A549 treated with CORT108297 at 1 μM for 4 hours (cell line): Measurements from ENCODE around the gene HS3ST6. TPM values are rescaled to one million over a fixed set of nuclear protein-coding genes. Genes with fewer than 3 reads are reported as not detected.

Experiments
- total RNA-seq: library from RNA; stranded (reverse); fragments of 200-300 nt; extraction: Qiagen RNA extraction; gene quantifications from 5 replicates; pipeline ENCODE4 v1.2.3, GENCODE V29; 2022

The HS3ST6 gene
- 1.6 to 3.9 TPM (median 3.0 TPM) in 5 replicates for total RNA-seq

DNA sequence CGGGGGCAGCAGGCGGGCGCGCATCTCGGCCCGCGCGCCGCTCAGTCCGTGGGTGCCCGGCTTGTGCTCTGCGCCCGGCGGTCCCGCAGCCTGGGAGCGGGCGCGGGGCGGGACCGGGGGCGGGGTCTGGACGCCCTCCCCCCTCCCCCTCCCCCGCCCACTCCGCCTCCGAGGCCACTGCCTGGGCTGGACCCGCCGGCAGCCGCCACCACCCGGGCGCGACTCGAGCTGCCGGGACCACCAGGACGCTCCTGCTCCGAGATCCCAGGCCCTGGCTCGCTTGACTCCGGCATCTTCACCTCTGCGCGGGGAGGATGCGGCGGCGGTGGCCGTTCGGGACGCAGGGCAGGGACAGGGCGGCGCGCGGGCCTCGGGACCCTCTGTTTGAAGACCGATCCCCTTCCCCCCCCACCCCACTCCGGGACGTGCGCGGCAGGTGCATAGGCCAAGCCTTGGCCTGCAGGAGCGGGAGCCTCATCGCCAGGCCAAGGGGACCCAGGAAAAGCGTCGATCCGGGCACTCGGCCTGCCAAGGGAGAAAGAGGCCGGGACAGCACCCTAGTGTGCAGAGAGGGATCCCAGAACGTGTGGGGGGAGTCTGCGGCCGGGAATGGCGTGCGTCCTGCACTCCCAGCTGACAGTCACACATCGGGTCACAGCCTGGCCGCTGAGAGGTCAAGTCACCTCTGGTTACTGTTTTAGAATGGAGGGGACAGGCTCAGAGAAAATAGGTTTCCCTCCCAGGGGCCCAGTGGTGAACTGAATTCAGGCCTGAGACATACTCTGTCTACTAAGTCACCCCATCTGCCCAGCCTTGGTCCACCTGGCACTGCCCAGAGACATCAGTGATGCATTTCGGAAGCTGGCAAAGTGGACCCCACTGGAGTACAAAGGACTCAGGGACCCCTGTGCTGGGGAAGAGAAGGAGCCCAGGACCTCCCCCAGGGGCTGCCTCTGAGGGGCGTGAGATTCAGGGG is at the start of gene HS3ST6:
Gene HS3ST6, minus strand, starts transcription at position 65 of the 976 bp plus-strand sequence. CDS start 92 bp downstream, outside the sequence.

DNA sequence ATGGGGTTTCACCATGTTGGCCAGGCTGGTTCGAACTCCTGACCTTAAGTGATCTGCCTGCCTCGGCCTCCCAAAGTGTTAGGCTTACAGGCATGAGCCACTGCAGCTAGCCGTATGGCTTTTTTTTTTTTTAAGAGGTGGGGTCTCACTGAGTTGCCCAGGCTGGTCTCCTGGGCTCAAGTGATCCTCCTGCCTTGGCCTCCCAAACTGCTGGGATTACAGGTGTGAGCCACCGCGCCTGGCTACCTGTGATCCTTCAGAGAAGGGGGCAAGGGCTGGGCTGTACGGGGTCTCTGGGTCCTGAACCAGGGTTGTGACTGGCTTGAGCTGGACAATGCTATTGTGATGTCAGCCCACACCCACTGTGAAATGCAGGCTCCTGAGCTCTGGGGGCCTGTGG is 48.2 kb upstream of the HS3ST6 start, which contains the start of gene RNF151:
Gene RNF151, plus strand, starts transcription at position 397 of the 400 bp plus-strand sequence. CDS start 26 bp downstream, outside the sequence.

DNA sequence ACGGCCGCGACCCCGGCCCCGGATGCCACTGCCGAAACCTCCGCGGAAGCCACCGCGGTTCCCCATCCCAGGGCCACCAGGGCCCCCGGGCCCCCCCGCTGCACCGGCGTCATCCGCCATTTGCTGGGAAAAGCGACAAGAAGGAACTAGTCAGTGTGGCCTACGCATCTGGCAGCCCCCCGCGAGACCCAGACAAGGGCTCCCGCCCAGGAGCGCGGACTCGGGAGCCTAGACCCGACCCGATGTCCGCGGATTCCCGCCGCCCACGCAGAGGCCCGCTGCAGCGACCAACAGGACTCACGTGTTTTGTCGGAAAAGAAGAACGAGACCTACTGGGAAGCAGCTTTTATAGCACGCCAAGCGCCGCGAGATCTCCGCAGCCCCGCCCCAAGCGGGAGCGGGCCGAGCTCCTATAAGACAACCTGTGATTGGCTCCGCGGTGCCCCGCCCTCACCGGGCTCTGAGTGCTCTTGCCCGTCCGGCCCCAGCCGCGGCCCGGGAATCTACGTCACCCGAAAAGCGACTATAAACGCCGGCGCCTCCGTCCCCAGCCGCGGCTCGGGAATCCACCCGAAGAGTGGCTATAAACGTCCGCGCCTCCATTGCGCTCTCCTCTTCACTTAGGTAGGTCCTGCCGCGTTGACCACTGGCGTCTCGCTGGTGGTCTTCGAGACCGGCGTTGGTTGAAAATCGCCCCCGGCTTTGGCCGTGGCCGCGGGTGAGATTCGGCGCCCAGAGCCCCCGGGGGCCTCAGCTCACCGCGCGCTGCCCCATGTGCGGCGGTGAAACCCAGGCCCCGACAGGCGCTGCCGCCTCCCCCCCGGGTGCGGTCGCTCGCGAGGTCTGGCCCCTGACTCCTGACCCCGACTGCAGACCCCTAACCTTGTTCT is 46.5 kb upstream of the HS3ST6 start, which contains the start of gene RPS2:
Gene RPS2, minus strand, starts transcription at position 321 of the 890 bp plus-strand sequence. Its CDS starts 201 bp downstream, at position 120.

DNA sequence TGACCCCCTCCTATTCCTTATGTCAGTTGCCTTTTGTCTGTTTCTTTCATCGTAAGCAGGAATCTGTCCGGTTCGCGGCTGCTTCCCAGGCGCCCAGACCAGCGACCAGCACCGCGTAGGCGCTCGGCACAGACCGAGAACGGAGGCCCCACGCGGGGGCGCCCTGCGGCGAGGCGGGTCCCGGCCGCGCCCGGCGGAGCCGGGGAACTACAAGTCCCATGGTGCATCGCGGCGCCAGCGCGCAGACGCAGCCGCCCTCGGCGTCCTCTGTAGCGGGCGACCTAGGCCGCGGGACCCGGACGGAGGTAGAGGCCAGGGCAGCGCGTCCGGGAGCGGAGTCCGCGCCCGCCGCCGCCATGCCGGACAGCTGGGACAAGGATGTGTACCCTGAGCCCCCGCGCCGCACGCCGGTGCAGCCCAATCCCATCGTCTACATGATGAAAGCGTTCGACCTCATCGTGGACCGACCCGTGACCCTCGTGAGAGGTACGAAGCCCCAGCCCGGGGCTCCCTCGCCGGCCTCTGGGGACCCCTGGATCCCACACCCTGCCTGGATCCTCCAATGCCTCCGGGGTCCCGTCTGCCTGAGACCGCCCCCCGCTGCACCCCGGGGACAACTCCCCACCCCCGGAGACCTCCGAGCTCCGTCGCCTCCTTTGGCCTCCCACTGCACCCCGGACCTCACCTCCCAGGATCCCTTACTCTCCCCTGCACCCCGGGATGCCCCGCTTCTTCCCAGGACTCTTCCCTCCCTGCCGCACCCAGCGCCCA is 41.2 kb upstream of the HS3ST6 start, which contains the start of gene NDUFB10:
Gene NDUFB10, plus strand, starts transcription at position 270 of the 771 bp plus-strand sequence. Its CDS starts 87 bp downstream, at position 357.

DNA sequence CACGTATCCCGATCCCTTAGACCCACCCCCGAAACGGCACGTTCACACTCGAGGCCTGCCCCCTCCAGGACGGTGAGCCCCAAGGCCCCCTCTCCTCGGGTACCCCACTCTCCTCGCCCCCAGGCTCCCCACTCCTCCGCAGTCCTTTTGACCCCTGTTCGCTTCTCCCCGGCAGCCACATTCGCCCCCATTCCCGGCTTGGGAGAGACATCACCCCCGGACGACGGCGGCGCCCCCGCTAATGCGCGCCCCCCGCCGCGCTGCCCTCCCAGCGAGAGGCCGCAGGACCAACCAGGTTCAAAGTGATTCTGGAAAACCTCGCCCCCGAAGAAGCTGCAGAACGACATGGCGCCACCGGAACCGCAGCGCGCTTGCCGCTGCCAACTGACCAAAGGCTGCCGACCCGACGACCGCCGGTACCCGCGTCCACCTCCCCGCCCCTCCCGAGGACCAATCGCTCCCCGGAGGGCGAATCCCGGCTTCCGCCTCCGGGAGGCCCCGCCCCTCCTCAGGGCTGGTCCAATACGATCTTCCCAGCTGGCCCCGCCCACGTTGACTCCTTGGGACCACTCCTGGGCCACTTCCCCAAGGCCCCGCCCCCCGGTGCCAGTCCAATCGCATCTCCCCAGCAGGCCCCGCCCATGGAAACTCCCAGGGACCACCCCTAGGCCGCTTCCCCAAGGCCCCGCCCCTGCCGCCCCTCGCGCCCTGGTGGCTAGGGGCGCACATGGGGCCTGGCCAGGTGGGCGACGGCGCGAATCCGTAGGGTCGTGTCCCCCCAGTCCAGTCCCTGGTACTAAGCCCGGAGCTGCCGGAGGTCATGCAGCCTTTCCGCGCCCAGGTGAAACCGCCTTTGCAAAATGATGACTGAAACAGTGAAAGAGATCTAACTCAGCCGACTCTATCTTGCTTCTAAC is 24.9 kb upstream of the HS3ST6 start, which contains the start of gene MSRB1:
Gene MSRB1, minus strand, starts transcription at position 390 of the 917 bp plus-strand sequence. Its CDS starts 43 bp downstream, at position 347.

DNA sequence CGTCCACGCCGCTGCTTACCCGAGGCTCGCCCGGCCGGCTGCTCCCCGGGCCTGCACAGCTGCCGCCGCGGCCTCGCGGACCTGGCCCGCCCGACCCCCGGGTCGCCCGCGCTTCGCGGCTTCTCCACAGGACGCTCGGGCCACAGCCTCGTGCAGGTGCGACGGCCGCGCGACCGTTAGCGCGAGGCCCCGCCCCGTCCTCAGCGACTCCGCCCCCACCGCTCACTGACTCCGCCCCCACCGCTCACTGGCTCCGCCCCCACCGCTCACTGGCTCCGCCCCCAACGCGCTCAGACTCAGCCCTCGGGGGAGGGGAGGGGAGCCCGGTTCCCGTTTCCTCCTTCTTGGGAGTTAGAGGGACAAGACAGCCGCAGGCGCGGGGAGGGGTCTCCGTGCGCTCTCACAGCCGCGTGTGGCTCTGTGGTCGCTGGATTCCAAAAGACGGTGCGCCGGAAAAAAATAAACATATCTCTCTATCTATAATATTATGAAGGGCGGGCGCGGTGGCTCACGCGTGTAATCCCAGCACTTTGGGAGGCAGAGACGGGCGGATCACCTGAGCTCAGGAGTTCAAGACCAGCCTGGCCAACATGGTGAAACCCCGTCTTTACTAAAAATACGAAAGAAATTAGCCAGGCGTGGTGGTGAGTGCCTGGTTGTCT is 46.1 kb downstream of the HS3ST6 start, which contains the start of gene MEIOB:
Gene MEIOB, minus strand, starts transcription at position 191 of the 662 bp plus-strand sequence. CDS start 3,989 bp downstream, outside the sequence.

Other genes starting within 250 kb of the HS3ST6 start
- 164 to 217 TPM (median 172 TPM) in 5 replicates for gene JPT2, start 240.1 kb downstream of the HS3ST6 start, total RNA-seq
- gene MAPK8IP3, start 212.2 kb downstream of the HS3ST6 start, total RNA-seq: 34.2 to 66.6 TPM (median 61.2 TPM) in 5 replicates
- 28.9 to 70.0 TPM (median 65.7 TPM) in 5 replicates for gene NME3, start 146.9 kb downstream of the HS3ST6 start, total RNA-seq
- gene EME2, start 145.6 kb downstream of the HS3ST6 start, total RNA-seq: 5.2 to 12.2 TPM (median 10.1 TPM) in 5 replicates
- gene MRPS34, start 145.3 kb downstream of the HS3ST6 start, total RNA-seq: 153 to 277 TPM (median 252 TPM) in 5 replicates
- gene SPSB3, start 135.8 kb downstream of the HS3ST6 start, total RNA-seq: 15.2 to 28.8 TPM (median 25.6 TPM) in 5 replicates
- gene NUBP2, start 135.5 kb downstream of the HS3ST6 start, total RNA-seq: 57.1 to 94.6 TPM (median 90.2 TPM) in 5 replicates
- gene IGFALS, start 124.7 kb downstream of the HS3ST6 start, total RNA-seq: 0.04 to 0.13 TPM (median 0.08 TPM) in 3 of 5 replicates, not detected in the others
- 58.3 to 76.8 TPM (median 69.0 TPM) in 5 replicates for gene HAGH, start 91.6 kb downstream of the HS3ST6 start, total RNA-seq
- 47.7 to 53.9 TPM (median 52.3 TPM) in 5 replicates for gene FAHD1, start 91.2 kb downstream of the HS3ST6 start, total RNA-seq
- gene MEIOB, start 46.3 kb downstream of the HS3ST6 start, total RNA-seq: 1.7 to 2.3 TPM (median 1.9 TPM) in 5 replicates
- 25.7 to 36.5 TPM (median 34.4 TPM) in 5 replicates for gene MSRB1, start 24.8 kb upstream of the HS3ST6 start, total RNA-seq
- gene RPL3L, start 36.3 kb upstream of the HS3ST6 start, total RNA-seq: not detected in 5 replicates
- gene NDUFB10, start 41.1 kb upstream of the HS3ST6 start, total RNA-seq: 230 to 308 TPM (median 254 TPM) in 5 replicates
- 3,823 to 5,639 TPM (median 5,518 TPM) in 5 replicates for gene RPS2, start 46.4 kb upstream of the HS3ST6 start, total RNA-seq
- 0.10 TPM in 1 of 5 replicates, not detected in the others for gene RNF151, start 48.4 kb upstream of the HS3ST6 start, total RNA-seq
- 32.8 to 46.2 TPM (median 39.0 TPM) in 5 replicates for gene TBL3, start 53.6 kb upstream of the HS3ST6 start, total RNA-seq
- gene NOXO1, start 63.1 kb upstream of the HS3ST6 start, total RNA-seq: 0.09 to 0.52 TPM (median 0.21 TPM) in 5 replicates
- gene GFER, start 65.8 kb upstream of the HS3ST6 start, total RNA-seq: 21.3 to 45.6 TPM (median 42.0 TPM) in 5 replicates
- 5.5 to 9.7 TPM (median 8.2 TPM) in 5 replicates for gene SYNGR3, start 71.6 kb upstream of the HS3ST6 start, total RNA-seq
- 45.4 to 65.2 TPM (median 62.1 TPM) in 5 replicates for gene ZNF598, start 91.4 kb upstream of the HS3ST6 start, total RNA-seq
- gene NPW, start 101.4 kb upstream of the HS3ST6 start, total RNA-seq: 0.87 to 1.3 TPM (median 1.1 TPM) in 5 replicates
- 43.6 to 63.6 TPM (median 62.0 TPM) in 5 replicates for gene NHERF2, start 108.5 kb upstream of the HS3ST6 start, total RNA-seq
- 37.5 to 51.5 TPM (median 47.5 TPM) in 5 replicates for gene NTHL1, start 129.4 kb upstream of the HS3ST6 start, total RNA-seq
- 26.6 to 43.3 TPM (median 38.2 TPM) in 5 replicates for gene TSC2, start 129.6 kb upstream of the HS3ST6 start, total RNA-seq
- gene PKD1, start 217.5 kb upstream of the HS3ST6 start, total RNA-seq: 36.3 to 64.1 TPM (median 59.9 TPM) in 5 replicates
- 2.4 to 4.6 TPM (median 3.5 TPM) in 5 replicates for gene RAB26, start 230.2 kb upstream of the HS3ST6 start, total RNA-seq
- 40.5 to 59.7 TPM (median 53.3 TPM) in 5 replicates for gene TRAF7, start 237.4 kb upstream of the HS3ST6 start, total RNA-seq